Measurements from ENCODE around the gene CREB5. TPM values are rescaled to one million over a fixed set of nuclear protein-coding genes. Genes with fewer than 3 reads are reported as not detected.

CREB5 gene
- total RNA-seq, 4 donors from 2014 or later, result 11.9 to 25.3 (median 14.4) TPM

- no peak for TF ChIP-seq CTCF (IDR thresholded peaks at IDR 0.05; ENCODE audit: low read depth)
Measured at GRCh38 chr7:28707291-28707690, 295.0 kb downstream of the CREB5 start.

GRCh38 chr7:28708033-28708951 is 296.0 kb downstream of the CREB5 start:
- no peak for TF ChIP-seq CTCF (IDR thresholded peaks at IDR 0.05; ENCODE audit: low read depth)

- no peak for TF ChIP-seq CTCF (IDR thresholded peaks at IDR 0.05; ENCODE audit: low read depth)
Measured at GRCh38 chr7:28709748-28710147, 297.4 kb downstream of the CREB5 start.

GRCh38 chr7:28711114-28711513 is 298.8 kb downstream of the CREB5 start:
- no peak for TF ChIP-seq CTCF (IDR thresholded peaks at IDR 0.05; ENCODE audit: low read depth)

- TF ChIP-seq CTCF (IDR thresholded peaks at IDR 0.05; ENCODE audit: low read depth), result no peak
Measured at GRCh38 chr7:28714459-28715120, 302.3 kb downstream of the CREB5 start.

- TF ChIP-seq CTCF (IDR thresholded peaks at IDR 0.05; ENCODE audit: low read depth), result no peak
Measured at GRCh38 chr7:28717445-28718054, 305.2 kb downstream of the CREB5 start.

GRCh38 chr7:28718055-28718481 is 305.8 kb downstream of the CREB5 start:
- TF ChIP-seq CTCF (IDR thresholded peaks at IDR 0.05; ENCODE audit: low read depth), result no peak

Data from subcutaneous adipose tissue (tissue), 4 donors.